Inflammatory macrophage treated with lipopolysaccharide for 4 hours (primary cell): ENCODE measurements around the gene C4orf36.

Experiments used
- DNase-seq: peaks from one replicate; pipeline ENCODE4 v3.0.0-alpha.2; 2020

Gene C4orf36

GRCh38 chr4:86853209-86853608 is 39.0 kb downstream of the C4orf36 start:
- no peak for DNase-seq

GRCh38 chr4:86848732-86849619 is 43.2 kb downstream of the C4orf36 start, which contains the start of gene SLC10A6:
TSS of gene SLC10A6 (minus strand) at chr4:86849384. CDS start at chr4:86849115, 269 bp downstream.
- DNase-seq: no peak

- DNase-seq: no peak
These were observed 44.1 kb downstream of the C4orf36 start for GRCh38 chr4:86848136-86848535.

- no peak for DNase-seq
These were observed 44.7 kb downstream of the C4orf36 start for GRCh38 chr4:86847571-86847970.

- DNase-seq: no peak
These were observed 45.3 kb downstream of the C4orf36 start for GRCh38 chr4:86846921-86847320.

GRCh38 chr4:86845593-86845992 is 46.6 kb downstream of the C4orf36 start:
- peak; percentile 19 for DNase-seq

GRCh38 chr4:86841309-86841708 is 50.9 kb downstream of the C4orf36 start:
- DNase-seq: no peak

GRCh38 chr4:86840858-86841257 is 51.4 kb downstream of the C4orf36 start:
- DNase-seq: no peak

GRCh38 chr4:86837691-86838503 is 54.3 kb downstream of the C4orf36 start:
- DNase-seq: no peak

GRCh38 chr4:86835677-86836076 is 56.5 kb downstream of the C4orf36 start:
- DNase-seq: no peak

GRCh38 chr4:86834901-86835300 is 57.3 kb downstream of the C4orf36 start:
- no peak for DNase-seq

GRCh38 chr4:86833615-86834014 is 58.6 kb downstream of the C4orf36 start:
- DNase-seq: no peak

GRCh38 chr4:86831262-86832130 is 60.7 kb downstream of the C4orf36 start:
- peak; percentile 62 for DNase-seq
